HG03039 (cell line): ENCODE results near the gene SLX4IP.

Experiments
- ATAC-seq: cut with Tn5 transposase; IDR thresholded peaks from one replicate; pipeline ENCODE4 v1.9.1; 2021; ENCODE audit warnings: mild to moderate bottlenecking, moderate library complexity; ENCODE audit not compliant: unreplicated experiment

SLX4IP gene

GRCh38 chr20:10428008-10428407 is 7.1 kb upstream of the SLX4IP start:
- ATAC-seq: no peak

- no peak for ATAC-seq
Measured at GRCh38 chr20:10429443-10429981, 5.6 kb upstream of the SLX4IP start.

GRCh38 chr20:10430000-10430466 is 5.1 kb upstream of the SLX4IP start:
- ATAC-seq: no peak

GRCh38 chr20:10430704-10431103 is 4.4 kb upstream of the SLX4IP start:
- no peak for ATAC-seq

- ATAC-seq: no peak
Measured at GRCh38 chr20:10432079-10432478, 3.0 kb upstream of the SLX4IP start.

- no peak for ATAC-seq
Measured at GRCh38 chr20:10433014-10433622, 2.0 kb upstream of the SLX4IP start.

GRCh38 chr20:10433623-10434466 is 1.3 kb upstream of the SLX4IP start, which contains the start of gene MKKS:
Gene MKKS (minus strand): TSS chr20:10434222. CDS start chr20:10413514, 20,708 bp downstream.
- peak; percentile 56 for ATAC-seq

- ATAC-seq: peak; percentile 42
Measured at GRCh38 chr20:10434467-10434831, 656 bp upstream of the SLX4IP start.

GRCh38 chr20:10436053-10436699 is 1.1 kb downstream of the SLX4IP start:
- ATAC-seq: no peak

GRCh38 chr20:10438217-10438616 is 3.1 kb downstream of the SLX4IP start:
- ATAC-seq: no peak

- no peak for ATAC-seq
Measured at GRCh38 chr20:10443936-10444335, 8.8 kb downstream of the SLX4IP start.

GRCh38 chr20:10445758-10446157 is 10.7 kb downstream of the SLX4IP start:
- ATAC-seq: no peak

- peak; percentile 95 for ATAC-seq
Measured at GRCh38 chr20:10447028-10447427, 11.9 kb downstream of the SLX4IP start.

- ATAC-seq: no peak
Measured at GRCh38 chr20:10448270-10449156, 13.4 kb downstream of the SLX4IP start.

- ATAC-seq: no peak
Measured at GRCh38 chr20:10449270-10449669, 14.2 kb downstream of the SLX4IP start.

GRCh38 chr20:10453241-10453640 is 18.1 kb downstream of the SLX4IP start:
- ATAC-seq: peak; percentile 93

- ATAC-seq: no peak
Measured at GRCh38 chr20:10454151-10454750, 19.1 kb downstream of the SLX4IP start.

GRCh38 chr20:10461495-10461894 is 26.4 kb downstream of the SLX4IP start:
- no peak for ATAC-seq

- no peak for ATAC-seq
Measured at GRCh38 chr20:10462516-10462915, 27.4 kb downstream of the SLX4IP start.

GRCh38 chr20:10463622-10464021 is 28.5 kb downstream of the SLX4IP start:
- ATAC-seq: no peak
